HepG2 (cell line): ENCODE data around the gene ADGRG6. TPM values are rescaled to one million over a fixed set of nuclear protein-coding genes. Genes with fewer than 3 reads are reported as not detected.

Experiments
- ATAC-seq: fragments of 200-7000 bp; cut with Tn5 transposase; 3 replicates; pipeline ENCODE4 v1.9.1; 2020; ENCODE audit warnings: mild to moderate bottlenecking, moderate library complexity
- BruUV-seq: library from RNA; stranded (reverse); fragments of 400-500 nt; replicated peaks from 2 replicates; lab custom pipeline; 2021; lab: Mats Ljungman, UMichigan
- CTCF ChIA-PET: fragments of 300-600 bp; formaldehyde crosslinking; extraction: SDS; loops from one replicate; lab custom pipeline; 2021; ENCODE audit warnings: low total read pairs, inconsistent platforms, low intra/inter-chr PET ratio; lab: Yijun Ruan, JAX
- POLR2A ChIA-PET: fragments of 350-600 bp; sonication (Branson Sonifier 250); formaldehyde crosslinking; loops from one replicate; lab custom pipeline; 2020; ENCODE audit warnings: antibody characterized with exemption, inconsistent platforms; lab: Yijun Ruan, JAX
- DNase-seq: peaks from one replicate; pipeline ENCODE4 v3.0.0-alpha.2; 2015; ENCODE audit warnings: low spot score
- FAIRE-seq: peaks from 3 replicates; lab custom pipeline; 2011; peaks lifted over from hg19 to GRCh38; lab: Jason Lieb, UNC
- H2AFZ ChIP-seq: one replicate; pipeline ENCODE4 v1.6.1; 2011; ENCODE audit warnings: low read length, inconsistent platforms
- H3K27ac ChIP-seq: fragments of 300-600 bp; 3 replicates; pipeline ENCODE4 v1.8.0; 2011; ENCODE audit warnings: mixed run types, mild to moderate bottlenecking, mixed read lengths, low read length, inconsistent platforms; ENCODE audit not compliant: insufficient read depth; ENCODE audit errors: extremely low read length
- H3K27me3 ChIP-seq, 2 experiments: fragments of 200-600 bp in 1 of 2; 2 replicates in 1 of 2; 3 replicates in 1 of 2; pipeline versions ENCODE4 v1.6.0 to v1.8.0; 2011; ENCODE audit warnings: low read length in 2 of 2, mild to moderate bottlenecking in 2 of 2, moderate library complexity in 2 of 2, inconsistent platforms in 1 of 2; ENCODE audit not compliant: insufficient read depth in 2 of 2, control insufficient read depth in 1 of 2
- H3K36me3 ChIP-seq, 2 experiments: fragments of 200-600 bp in 1 of 2; replicated peaks in 1 of 2; 2 replicates in 1 of 2; 3 replicates in 1 of 2; pipeline versions ENCODE4 v1.5.1 to v1.8.0; 2011; ENCODE audit warnings: low read length in 2 of 2, inconsistent platforms in 1 of 2; ENCODE audit not compliant: insufficient read depth in 2 of 2, control insufficient read depth in 1 of 2
- H3K4me1 ChIP-seq: 2 replicates; pipeline ENCODE4 v1.5.1; 2012; ENCODE audit warnings: low read length, inconsistent platforms; ENCODE audit not compliant: insufficient read depth
- H3K4me2 ChIP-seq: 2 replicates; pipeline ENCODE4 v1.6.0; 2011; ENCODE audit warnings: low read depth, low read length, inconsistent platforms
- H3K4me3 ChIP-seq, 3 experiments: fragments of 200-600 bp in 1 of 3; sonication (generic), shearing (Covaris generic) in 1 of 3; replicated peaks in 1 of 3; 2 replicates each; pipeline ENCODE4 v1.5.1; 2011 to 2016; ENCODE audit warnings: low read length in 3 of 3, inconsistent platforms in 2 of 3, low read depth in 2 of 3, mild to moderate bottlenecking in 2 of 3, control low read depth in 1 of 3, mixed read lengths in 1 of 3; ENCODE audit not compliant: insufficient read depth in 1 of 3
- H3K79me2 ChIP-seq: one replicate; pipeline ENCODE4 v1.6.1; 2011; ENCODE audit warnings: low read length, inconsistent platforms; ENCODE audit not compliant: insufficient read depth
- H3K9ac ChIP-seq: 2 replicates; pipeline ENCODE4 v1.6.0; 2011; ENCODE audit warnings: mild to moderate bottlenecking, low read depth, low read length, inconsistent platforms; ENCODE audit not compliant: insufficient read depth
- H3K9me3 ChIP-seq: 2 replicates; pipeline ENCODE4 v1.5.1; 2012; ENCODE audit warnings: mild to moderate bottlenecking, low read length
- H4K20me1 ChIP-seq: 2 replicates; pipeline ENCODE4 v1.6.0; 2011; ENCODE audit warnings: inconsistent platforms, mild to moderate bottlenecking, low read length, moderate library complexity; ENCODE audit not compliant: insufficient read depth
- ATF2 ChIP-seq: sonication (generic); formaldehyde crosslinking; IDR thresholded peaks from 2 replicates; pipeline ENCODE4 v1.4.0; 2020; ENCODE audit warnings: missing genetic modification reagents
- FOXP1 ChIP-seq, 2 experiments: fragments of 450-650 bp in 1 of 2; IDR thresholded peaks; 2 replicates each; pipeline ENCODE4 v1.6.1; 2017 to 2018; ENCODE audit warnings: antibody characterized with exemption in 1 of 2
- GABPA ChIP-seq, 2 experiments: IDR thresholded peaks; 2 replicates each; pipeline ENCODE4 v1.6.1; 2011 to 2016; ENCODE audit warnings: low read depth in 2 of 2, low read length in 1 of 2, missing biosample characterization in 1 of 2, missing genetic modification characterization in 1 of 2
- GPN1 ChIP-seq: sonication (generic); formaldehyde crosslinking; IDR thresholded peaks from 2 replicates; pipeline ENCODE4 v1.5.1; 2020; ENCODE audit warnings: missing genetic modification reagents, borderline replicate concordance
- KLF13 ChIP-seq: sonication (generic); formaldehyde crosslinking; IDR thresholded peaks from 2 replicates; pipeline ENCODE4 v1.4.0; 2020; ENCODE audit warnings: mild to moderate bottlenecking, missing genetic modification reagents
- MTF2 ChIP-seq: sonication (generic); formaldehyde crosslinking; IDR thresholded peaks from 2 replicates; pipeline ENCODE4 v1.5.0; 2020; ENCODE audit warnings: missing genetic modification reagents, borderline replicate concordance
- NCOA1 ChIP-seq: sonication (generic); formaldehyde crosslinking; IDR thresholded peaks from 2 replicates; pipeline ENCODE4 v1.9.0; 2021; ENCODE audit warnings: missing genetic modification reagents
- NFYB ChIP-seq: sonication (generic); formaldehyde crosslinking; IDR thresholded peaks from 2 replicates; pipeline ENCODE4 v1.4.0; 2020; ENCODE audit warnings: missing genetic modification reagents
- PPARG ChIP-seq: conservative IDR thresholded peaks from 2 replicates; pipeline ENCODE4 v1.6.1; 2016; ENCODE audit warnings: missing biosample characterization, missing genetic modification reagents
- RELA ChIP-seq: sonication (generic); formaldehyde crosslinking; IDR thresholded peaks from 2 replicates; pipeline ENCODE4 v1.4.0; 2020; ENCODE audit warnings: missing genetic modification reagents
- SKI ChIP-seq: fragments of 450-650 bp; IDR thresholded peaks from one replicate; pipeline ENCODE4 v1.6.1; 2018; ENCODE audit warnings: mild to moderate bottlenecking; ENCODE audit not compliant: partially characterized antibody
- SRSF1 ChIP-seq: fragments of 200-400 bp; formaldehyde crosslinking; optimal IDR thresholded peaks from 2 replicates; pipeline ENCODE3; 2017; ENCODE audit warnings: mild to moderate bottlenecking, low read depth, low read length, moderate library complexity
- THAP7 ChIP-seq: sonication (generic); formaldehyde crosslinking; IDR thresholded peaks from 2 replicates; pipeline ENCODE4 v1.8.1; 2023; ENCODE audit warnings: mild to moderate bottlenecking, missing genetic modification reagents
- ZFP91 ChIP-seq: sonication (generic); formaldehyde crosslinking; IDR thresholded peaks from 2 replicates; pipeline ENCODE4 v1.9.0; 2022; ENCODE audit warnings: missing genetic modification reagents, mild to moderate bottlenecking, borderline replicate concordance
- ZFY ChIP-seq: sonication (generic); formaldehyde crosslinking; IDR thresholded peaks from 2 replicates; pipeline ENCODE4 v1.4.0; 2020; ENCODE audit warnings: missing genetic modification reagents
- ZNF143 ChIP-seq: sonication (generic); formaldehyde crosslinking; IDR thresholded peaks from 2 replicates; pipeline ENCODE4 v1.4.0; 2020; ENCODE audit warnings: missing genetic modification reagents
- ZNF260 ChIP-seq: sonication (generic); formaldehyde crosslinking; IDR thresholded peaks from 2 replicates; pipeline ENCODE4 v1.4.0; 2020; ENCODE audit warnings: missing genetic modification reagents, low read depth, mild to moderate bottlenecking, borderline replicate concordance
- ZNF691 ChIP-seq: sonication (generic); formaldehyde crosslinking; IDR thresholded peaks from 2 replicates; pipeline ENCODE4 v1.4.0; 2020; ENCODE audit warnings: missing genetic modification reagents, low read depth, mild to moderate bottlenecking, borderline replicate concordance
- ZNF746 ChIP-seq: sonication (generic); formaldehyde crosslinking; IDR thresholded peaks from 2 replicates; pipeline ENCODE4 v1.8.0; 2022; ENCODE audit warnings: mild to moderate bottlenecking, missing genetic modification reagents
- ZNF770 ChIP-seq: sonication (generic); formaldehyde crosslinking; IDR thresholded peaks from 2 replicates; pipeline ENCODE4 v1.5.0; 2020; ENCODE audit warnings: mild to moderate bottlenecking, missing genetic modification reagents
- WGBS: methylation state at CpG from one replicate; pipeline ENCODE4 v1.1.6; 2017; ENCODE audit warnings: low lambda C conversion rate; 5-methylcytosine and 5-hydroxymethylcytosine counted together
- in situ Hi-C: cut with HindIII; loops from 2 replicates; pipeline ENCODE4 v1.10.0; 2017; ENCODE audit warnings: low pct_unique_long_range_greater_than_20kb; ENCODE audit not compliant: extremely low pct_ligation_motif_present
- intact Hi-C: fragments of 100-400 bp; cut with micrococcal nuclease; formaldehyde crosslinking; loops from one replicate; pipeline ENCODE4 v1.10.0; 2022; ENCODE audit not compliant: unreplicated experiment
- polyA plus RNA-seq, 8 experiments: library from polyadenylated mRNA; depleted of rRNA in 3 of 8; stranded (reverse) in 7 of 8; unstranded in 1 of 8; fragments of >200 nt; fragmentation: Illumina TruSeq in 4 of 8; extraction: Trizol in 4 of 8; gene quantifications; 2 replicates each; pipeline versions ENCODE4 v1.2.1 to v1.2.3, GENCODE V29; 2011 to 2016; ENCODE audit warnings: low read depth in 4 of 8, missing spikeins in 1 of 8, mixed read lengths in 1 of 8; ENCODE audit not compliant: insufficient read depth in 1 of 8
- total RNA-seq, 5 experiments: library from RNA; depleted of rRNA; stranded (reverse); fragments of >200 nt; fragmentation: Illumina TruSeq; extraction: Trizol; gene quantifications; 2 replicates each; pipeline ENCODE4 v1.2.3, GENCODE V29; 2016; ENCODE audit warnings: low read depth in 1 of 5

Gene ADGRG6
- total and polyA plus RNA-seq, 2 of the 13 experiments (the other 11 are each of a cell fraction or from before 2014, with no cell fraction given): 129 to 249 TPM

- CTCF ChIA-PET: no interaction called here
- POLR2A ChIA-PET: no interaction called here
- H3K4me1 ChIP-seq: no peaks in the 10 kb centered on the region
- H3K79me2 ChIP-seq: no peaks in the 10 kb centered on the region
- FAIRE-seq: no peak
- no peak for DNase-seq
- in situ Hi-C loops (no loop called here), intact Hi-C loops (no loop called here)
- WGBS: 28% methylated on average over 4 of the region's 4 CpGs
- H2AFZ ChIP-seq: no peak overlapping the region
- no peak overlapping the region for H3K27ac ChIP-seq
- H3K4me3 ChIP-seq: no peak overlapping the region
- no TSS peak for BruUV-seq
- TF ChIP-seq MTF2 (CRISPR knock-in tag) (no peak), ZNF746 (no peak), KLF13 (no peak), PPARG (CRISPR knock-in tag) (no peak), ZNF260 (no peak), ZFP91 (no peak), ATF2 (CRISPR knock-in tag) (no peak), ZNF770 (CRISPR knock-in tag) (no peak), GPN1 (CRISPR knock-in tag) (no peak), SRSF1 (no peak), NFYB (no peak), GABPA (IDR thresholded peaks at IDR 0.05; ENCODE audit: low read depth, low read length) (no peak), GABPA (CRISPR knock-in tag; IDR thresholded peaks at IDR 0.05; ENCODE audit: low read depth) (no peak), ZNF691 (CRISPR knock-in tag) (no peak), NCOA1 (CRISPR knock-in tag) (no peak), THAP7 (no peak), ZNF143 (CRISPR knock-in tag) (no peak), FOXP1 (IDR thresholded peaks at IDR 0.05) (no peak), FOXP1 (CRISPR knock-in tag; IDR thresholded peaks at IDR 0.05) (no peak), SKI (no peak), RELA (CRISPR knock-in tag) (no peak), ZFY (CRISPR knock-in tag) (no peak)
- no peak; the same call in 2 of the 3 replicates for ATAC-seq
- H3K27me3 ChIP-seq: no peaks in the 10 kb centered on the region; a peak in 1 of 5 replicates
- H3K9ac ChIP-seq: no peak overlapping the region
- H3K4me2 ChIP-seq: no peak overlapping the region
- no peaks in the 10 kb centered on the region for H3K9me3 ChIP-seq
- H4K20me1 ChIP-seq: no peaks in the 10 kb centered on the region
- no peaks in the 10 kb centered on the region for H3K36me3 ChIP-seq
Observed at GRCh38 chr6:142481466-142481865, 179.7 kb downstream of the ADGRG6 start.
